Esophagus (tissue), 2 donors: ENCODE data around the gene ME3. TPM values are rescaled to one million over a fixed set of nuclear protein-coding genes. Genes with fewer than 3 reads are reported as not detected.
"Not testable (repeated sequence)": the region's sequence is repeated elsewhere in the genome, so short reads cannot be mapped to it uniquely, and the experiment has no call there.

Experiments
- H3K27ac ChIP-seq, 2 donors: one replicate each; pipeline ENCODE4 v1.5.1; 2013; ENCODE audit warnings: low read depth in 2 of 2, mild to moderate bottlenecking in 2 of 2, inconsistent platforms in 1 of 2, low read length in 1 of 2, moderate library complexity in 1 of 2
- H3K27me3 ChIP-seq, 2 donors: one replicate each; pipeline ENCODE4 v1.6.1; 2013; ENCODE audit warnings: low read length in 2 of 2, control low read depth in 1 of 2, mild to moderate bottlenecking in 1 of 2; ENCODE audit not compliant: insufficient read depth in 2 of 2, control insufficient read depth in 1 of 2
- H3K36me3 ChIP-seq, 2 donors: one replicate each; pipeline ENCODE4 v1.6.1; 2013; ENCODE audit warnings: low read length in 1 of 2; ENCODE audit not compliant: control insufficient read depth in 2 of 2, insufficient read depth in 2 of 2
- H3K4me1 ChIP-seq, 2 donors: one replicate each; pipeline ENCODE4 v1.6.1; 2013; ENCODE audit warnings: low read length in 1 of 2; ENCODE audit not compliant: control insufficient read depth in 2 of 2, insufficient read depth in 2 of 2
- H3K4me3 ChIP-seq, 2 donors: one replicate each; pipeline ENCODE4 v1.5.1; 2013; ENCODE audit warnings: low read length in 2 of 2, mild to moderate bottlenecking in 2 of 2, low read depth in 1 of 2, moderate library complexity in 1 of 2
- H3K9me3 ChIP-seq, 2 donors: one replicate each; pipeline ENCODE4 v1.6.1; 2013; ENCODE audit warnings: mild to moderate bottlenecking in 2 of 2, low read depth in 1 of 2, low read length in 1 of 2, moderate library complexity in 1 of 2; ENCODE audit not compliant: control insufficient read depth in 2 of 2, insufficient read depth in 1 of 2
- WGBS, 2 donors: extraction: QIAGEN DNeasy Blood & Tissue Kit; methylation state at CpG; one replicate each; pipeline ENCODE4 v1.1.7; 2013; 5-methylcytosine and 5-hydroxymethylcytosine counted together
- polyA plus RNA-seq, 2 donors: library from polyadenylated mRNA; stranded (reverse); fragments of 200-250 nt; gene quantifications; one replicate each; pipeline ENCODE4 v1.2.3, GENCODE V29; 2013
- donor health status: healthy with polysubstance abuse.
- donor health status: Bipolar disorder and iron deficiency.

Gene ME3
- polyA plus RNA-seq, 2 donors, result 3.0 to 4.5 TPM

DNA sequence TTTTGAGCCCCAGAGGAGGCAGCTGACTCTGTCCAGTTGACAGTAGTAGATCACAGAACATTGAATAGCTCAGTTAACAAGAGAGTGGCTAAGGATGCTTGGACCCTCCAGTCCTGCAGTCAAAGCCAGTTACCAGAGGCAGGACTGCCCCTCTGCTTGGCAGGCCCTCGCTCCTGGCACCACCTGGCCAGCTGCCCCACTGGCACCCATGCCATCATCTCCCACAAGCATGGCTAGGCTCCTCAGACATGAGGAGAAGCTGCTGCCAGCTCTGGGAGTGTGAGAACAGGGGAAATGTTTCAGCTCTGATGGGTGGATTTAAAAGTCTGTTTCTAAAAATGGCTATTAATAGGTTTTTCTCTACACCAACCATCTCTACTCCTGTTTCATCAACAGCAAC is 13.9 kb downstream of the ME3 start:
- Histone ChIP-seq H3K4me3 (no peak overlapping the region), H3K27ac (no peak overlapping the region), H3K9me3 (no peaks in the 10 kb centered on the region), H3K27me3 (no peaks in the 10 kb centered on the region), H3K36me3 (no peaks in the 10 kb centered on the region), H3K4me1 (no peaks in the 10 kb centered on the region)
- WGBS, 2 donors, result 74 to 88% methylated on average over 1 of the region's 1 CpG

DNA sequence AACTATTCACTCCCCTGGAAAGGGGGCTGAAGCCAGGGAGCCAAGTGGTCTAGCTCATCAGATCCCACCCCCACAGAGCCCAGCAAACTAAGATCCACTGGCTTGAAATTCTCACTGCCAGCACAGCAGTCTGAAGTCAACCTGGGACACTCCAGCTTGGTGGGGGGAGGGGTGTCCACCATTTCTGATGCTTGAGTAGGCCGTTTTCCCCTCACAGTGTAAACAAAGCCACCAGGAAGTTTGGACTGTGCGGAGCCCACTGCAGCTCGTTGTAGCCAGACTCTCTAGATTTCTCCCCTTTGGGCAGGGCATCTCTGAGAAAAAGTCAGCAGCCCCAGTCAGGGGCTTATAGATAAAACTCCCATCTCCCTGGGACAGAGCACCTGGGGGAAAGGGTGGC is 27.2 kb downstream of the ME3 start:
- 75 to 78% methylated on average over 3 of the region's 3 CpGs for WGBS, 2 donors
- H3K9me3 ChIP-seq, H3K36me3 ChIP-seq, H3K4me1 ChIP-seq, H3K27me3 ChIP-seq, H3K27ac ChIP-seq, H3K4me3 ChIP-seq: not testable (repeated sequence)

GRCh38 chr11:86644291-86644690 is 28.1 kb downstream of the ME3 start:
- H3K36me3 ChIP-seq, result no peaks in the 10 kb centered on the region
- no peak overlapping the region for H3K27ac ChIP-seq
- 88 to 90% methylated on average over 2 of the region's 2 CpGs for WGBS, 2 donors
- no peaks in the 10 kb centered on the region for H3K9me3 ChIP-seq
- no peaks in the 10 kb centered on the region for H3K4me1 ChIP-seq
- H3K27me3 ChIP-seq, result peaks cover 0 to 3% of the 10 kb centered on the region in 2 donors
- H3K4me3 ChIP-seq, result no peak overlapping the region

DNA sequence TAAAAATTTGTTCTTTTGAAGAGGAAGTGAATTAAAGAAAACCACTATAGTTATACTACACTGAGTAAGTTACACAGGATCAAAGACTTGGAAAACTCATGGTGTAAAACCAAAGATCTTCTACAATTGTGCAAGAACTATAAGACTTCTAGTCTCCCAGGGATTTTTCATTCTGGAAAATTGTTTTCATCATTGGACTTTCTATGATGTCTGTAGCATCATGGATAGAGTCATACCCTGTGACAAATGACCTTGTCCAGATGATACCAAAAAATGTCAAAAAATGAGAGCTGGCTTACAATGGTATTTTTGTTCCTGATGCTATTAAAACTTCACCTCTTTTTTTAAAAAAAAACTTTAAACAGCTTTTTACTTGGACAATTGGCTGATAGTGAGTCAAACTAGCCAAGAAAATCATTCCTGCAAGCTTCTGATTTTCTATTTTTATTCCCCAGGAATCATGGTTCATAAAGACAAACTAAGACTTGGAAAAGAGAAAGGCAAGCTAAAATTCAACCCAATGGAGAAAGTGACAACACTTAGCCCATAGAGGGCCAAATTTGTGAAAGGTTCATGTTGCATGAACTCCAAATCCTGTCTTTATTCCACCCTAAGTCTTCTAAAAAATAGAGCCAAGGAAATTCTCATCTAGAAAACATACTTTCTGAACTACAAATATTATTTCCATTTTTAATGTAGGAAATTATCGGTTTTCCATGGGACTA is 30.7 kb downstream of the ME3 start:
- Histone ChIP-seq H3K9me3 (no peaks in the 10 kb centered on the region), H3K27ac (no peak overlapping the region), H3K36me3 (no peaks in the 10 kb centered on the region), H3K4me1 (no peaks in the 10 kb centered on the region), H3K27me3 (peaks cover 0 to 3% of the 10 kb centered on the region in 2 donors), H3K4me3 (no peak overlapping the region)
- 78 to 88% methylated on average over 1 of the region's 1 CpG for WGBS, 2 donors

DNA sequence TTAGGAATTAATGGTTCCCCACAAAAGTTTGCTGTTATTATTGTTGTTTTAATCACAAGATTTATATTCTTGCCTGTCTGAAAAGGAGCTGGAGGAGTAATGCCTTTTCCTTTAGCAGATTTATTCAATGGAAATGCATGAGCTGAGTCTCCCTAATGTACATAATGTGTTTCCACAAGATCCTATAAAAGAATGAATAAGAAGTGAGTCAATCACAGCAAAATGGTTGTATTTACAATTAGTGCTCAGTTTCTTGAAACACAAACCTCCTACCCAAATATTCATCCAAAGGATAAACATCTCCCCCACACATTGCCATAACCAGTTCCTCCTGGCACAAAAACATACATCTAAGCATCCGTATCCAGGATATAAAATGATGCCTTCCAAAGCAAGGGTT is 33.3 kb downstream of the ME3 start:
- Histone ChIP-seq H3K9me3 (no peaks in the 10 kb centered on the region), H3K27ac (no peak overlapping the region), H3K4me1 (no peaks in the 10 kb centered on the region), H3K27me3 (peaks cover 0 to 3% of the 10 kb centered on the region in 2 donors), H3K36me3 (no peaks in the 10 kb centered on the region), H3K4me3 (no peak overlapping the region)
- 87 to 94% methylated on average over 1 of the region's 1 CpG for WGBS, 2 donors

DNA sequence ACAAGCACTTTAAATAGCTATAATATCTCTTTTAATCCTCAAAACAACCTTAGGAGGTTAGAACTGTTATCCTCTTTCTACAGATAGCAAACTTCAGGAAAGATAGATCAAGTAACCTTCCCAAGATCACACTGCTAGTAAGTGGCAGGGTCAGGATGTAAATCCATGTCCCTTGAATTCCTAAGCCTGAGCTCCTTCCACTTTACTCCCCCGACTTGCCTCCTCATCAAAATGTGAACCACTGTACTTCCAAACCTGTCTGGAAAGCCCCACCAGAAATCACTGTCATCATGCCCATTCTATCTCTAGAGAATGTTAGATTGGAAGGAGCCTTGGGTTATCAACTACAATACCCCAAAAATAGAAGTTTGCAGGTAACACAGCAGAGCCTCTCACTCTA is 33.7 kb downstream of the ME3 start:
- H3K9me3 ChIP-seq, result no peaks in the 10 kb centered on the region
- no peak overlapping the region for H3K4me3 ChIP-seq
- peaks cover 0 to 3% of the 10 kb centered on the region in 2 donors for H3K27me3 ChIP-seq
- H3K4me1 ChIP-seq, result no peaks in the 10 kb centered on the region
- 85 to 86% methylated on average over 1 of the region's 1 CpG for WGBS, 2 donors
- H3K36me3 ChIP-seq, result no peaks in the 10 kb centered on the region
- H3K27ac ChIP-seq, result no peak overlapping the region

DNA sequence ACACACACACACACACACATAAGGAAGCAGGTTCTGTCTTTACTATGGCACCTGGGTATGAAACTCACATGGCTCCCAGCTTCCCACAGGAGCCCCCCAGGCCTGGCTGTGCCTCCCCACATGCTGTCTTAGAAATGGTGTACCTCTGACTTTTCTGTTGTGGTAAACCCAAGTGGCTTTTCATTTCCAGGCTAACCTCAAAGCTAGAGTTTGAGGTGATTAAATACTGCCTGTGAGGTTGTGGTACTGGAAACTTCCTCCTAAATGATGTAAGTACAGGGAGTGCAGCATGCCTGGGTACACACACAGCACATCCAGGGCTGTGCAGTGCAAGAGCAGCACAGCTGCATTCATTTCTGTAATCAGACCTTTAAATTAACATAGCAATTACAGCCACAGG is 34.4 kb downstream of the ME3 start:
- no peaks in the 10 kb centered on the region for H3K4me1 ChIP-seq
- H3K36me3 ChIP-seq, result no peaks in the 10 kb centered on the region
- H3K9me3 ChIP-seq, result no peaks in the 10 kb centered on the region
- H3K27ac ChIP-seq, result no peak overlapping the region
- H3K4me3 ChIP-seq, result no peak overlapping the region
- H3K27me3 ChIP-seq, result peaks cover 0 to 3% of the 10 kb centered on the region in 2 donors

DNA sequence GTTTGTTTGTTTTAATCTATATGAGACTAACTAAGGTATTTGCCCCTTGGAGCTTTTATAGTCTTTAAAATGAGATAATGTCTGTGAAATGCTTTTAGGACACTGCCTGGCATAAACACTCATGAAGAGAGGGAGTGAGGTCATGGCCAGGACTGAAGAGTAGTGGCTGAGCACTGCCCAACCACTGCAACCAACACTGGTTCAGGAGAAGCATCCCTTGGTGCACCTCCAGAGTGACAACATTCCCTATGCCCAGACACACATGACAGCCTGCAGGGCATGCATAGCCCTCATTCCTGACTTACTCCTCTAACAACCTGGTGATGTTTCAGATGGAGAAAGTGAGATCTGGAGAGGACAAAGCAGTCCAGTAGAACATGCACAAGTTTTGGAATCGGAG is 36.1 kb downstream of the ME3 start:
- peaks cover 0 to 2% of the 10 kb centered on the region in 2 donors for H3K4me1 ChIP-seq
- peaks cover 0 to 3% of the 10 kb centered on the region in 2 donors for H3K27me3 ChIP-seq
- WGBS, 2 donors, result 91 to 93% methylated on average over 1 of the region's 1 CpG
- H3K4me3 ChIP-seq, result no peak overlapping the region
- H3K36me3 ChIP-seq, result no peaks in the 10 kb centered on the region
- H3K27ac ChIP-seq, result no peak overlapping the region
- no peaks in the 10 kb centered on the region for H3K9me3 ChIP-seq

DNA sequence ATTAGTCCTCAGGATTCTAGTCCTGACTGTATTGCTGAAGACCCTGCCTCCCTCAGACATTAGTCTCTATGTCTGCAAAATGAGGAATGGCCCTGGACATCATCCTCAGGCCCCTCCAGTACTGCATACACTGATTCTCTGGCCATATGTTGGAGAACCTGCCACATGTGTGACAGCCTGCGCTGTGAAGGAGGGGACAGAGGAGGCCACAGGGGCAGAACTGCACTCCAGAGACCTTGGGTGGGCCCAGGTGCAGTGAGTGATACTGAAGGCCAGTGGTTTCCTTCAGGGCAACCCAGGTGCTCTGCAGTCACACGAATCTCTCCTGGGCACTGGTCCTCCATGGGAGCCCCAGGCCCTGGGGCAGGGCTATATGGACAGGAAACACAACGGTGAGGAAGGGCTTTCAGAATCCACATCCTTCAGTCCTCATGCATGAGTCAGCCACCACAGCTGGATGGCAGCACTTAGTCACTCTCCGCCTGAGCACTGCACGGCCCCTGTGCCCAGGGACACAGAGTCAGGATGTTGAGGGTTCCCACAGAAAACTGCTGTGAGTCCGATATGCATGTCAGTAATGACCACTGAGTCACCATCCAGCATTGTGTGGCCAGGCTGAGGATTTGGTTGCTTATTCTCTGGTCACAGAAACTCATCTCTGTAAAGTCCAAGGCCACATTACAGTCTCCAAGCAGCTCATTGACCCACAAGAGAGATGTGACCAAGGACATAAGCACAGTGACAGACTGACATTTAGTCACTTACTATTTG is 39.7 kb downstream of the ME3 start:
- no peaks in the 10 kb centered on the region for H3K27me3 ChIP-seq
- H3K4me3 ChIP-seq, result no peak overlapping the region
- no peaks in the 10 kb centered on the region for H3K36me3 ChIP-seq
- H3K27ac ChIP-seq, result no peak overlapping the region
- H3K9me3 ChIP-seq, result no peaks in the 10 kb centered on the region
- 52 to 67% methylated on average over 6 of the region's 6 CpGs for WGBS, 2 donors
- H3K4me1 ChIP-seq, result peaks cover 0 to 2% of the 10 kb centered on the region in 2 donors
